HCT116 (cell line): ENCODE data around the gene NCR3LG1. TPM values are rescaled to one million over a fixed set of nuclear protein-coding genes. Genes with fewer than 3 reads are reported as not detected.

Experiments used
- ATAC-seq: fragments of 200-7000 bp; cut with Tn5 transposase; 2 replicates; pipeline ENCODE4 v1.9.1; 2020; ENCODE audit warnings: mild to moderate bottlenecking, moderate library complexity
- BruUV-seq: library from RNA; stranded (reverse); fragments of 400-500 nt; replicated peaks from 2 replicates; lab custom pipeline; 2021; lab: Mats Ljungman, UMichigan
- CTCF ChIA-PET: fragments of 300-600 bp; sonication (Branson Sonifier 250); formaldehyde crosslinking; loops from one replicate; lab custom pipeline; 2021; ENCODE audit warnings: antibody characterized with exemption; lab: Charles Lee
- POLR2A ChIA-PET: fragments of 300-600, 350-600 bp; sonication (Branson Sonifier 250); formaldehyde crosslinking; loops from one replicate; lab custom pipeline; 2021; ENCODE audit warnings: antibody characterized with exemption; lab: Charles Lee
- RAD21 ChIA-PET, 2 experiments: fragments of 300-600 bp; sonication (Branson Sonifier 250); formaldehyde crosslinking; loops; one replicate each; lab custom pipeline; 2023; ENCODE audit warnings: low total read pairs in 2 of 2; ENCODE audit not compliant: uncharacterized antibody in 2 of 2, unreplicated experiment in 2 of 2, low non-redundant PET in 1 of 2; lab: Charles Lee
- DNase-seq: peaks from one replicate; pipeline ENCODE4 v3.0.0-alpha.2; 2010; ENCODE audit warnings: low read depth, low spot score
- H2AFZ ChIP-seq: fragments of 200-600 bp; shearing (Covaris generic), sonication (generic); 2 replicates; pipeline ENCODE4 v1.6.1; 2017; ENCODE audit warnings: low read depth, mixed run types, mixed read lengths, antibody characterized with exemption, low read length; ENCODE audit not compliant: poor library complexity, severe bottlenecking
- H3K27ac ChIP-seq: 2 replicates; pipeline ENCODE4 v1.5.1; 2012; ENCODE audit warnings: low read depth, low read length
- H3K27me3 ChIP-seq: fragments of 200-600 bp; sonication (generic); 2 replicates; pipeline ENCODE4 v1.6.1; 2016; ENCODE audit warnings: mixed run types, low read length, mixed read lengths; ENCODE audit not compliant: insufficient read depth
- H3K36me3 ChIP-seq, 2 experiments: fragments of 200-500 bp in 1 of 2; fragments of 200-600 bp in 1 of 2; sonication (Bioruptor generic) in 1 of 2; sonication (generic) in 1 of 2; 2 replicates each; pipeline versions ENCODE4 v1.5.1 to v1.6.1; 2014 to 2016; ENCODE audit warnings: low read length in 2 of 2, inconsistent platforms in 1 of 2, mixed read lengths in 1 of 2, mixed run types in 1 of 2; ENCODE audit not compliant: insufficient read depth in 2 of 2, control insufficient read depth in 1 of 2
- H3K4me1 ChIP-seq, 2 experiments: fragments of 200-600 bp in 1 of 2; sonication (generic) in 1 of 2; 2 replicates each; pipeline versions ENCODE4 v1.5.1 to v1.6.1; 2012 to 2017; ENCODE audit warnings: low read length in 2 of 2, inconsistent platforms in 1 of 2, mild to moderate bottlenecking in 1 of 2, mixed read lengths in 1 of 2, mixed run types in 1 of 2, moderate library complexity in 1 of 2; ENCODE audit not compliant: insufficient read depth in 2 of 2, control insufficient read depth in 1 of 2
- H3K4me2 ChIP-seq: fragments of 200-600 bp; sonication (generic); 2 replicates; pipeline ENCODE4 v1.6.1; 2017; ENCODE audit warnings: mixed run types, low read length, mixed read lengths
- H3K4me3 ChIP-seq, 2 experiments: fragments of 200-600 bp in 1 of 2; sonication (generic) in 1 of 2; replicated peaks in 1 of 2; 2 replicates each; pipeline ENCODE4 v1.5.1; 2011 to 2016; ENCODE audit warnings: low read length in 2 of 2, control low read depth in 1 of 2, low read depth in 1 of 2, mild to moderate bottlenecking in 1 of 2, mixed read lengths in 1 of 2, mixed run types in 1 of 2
- H3K79me2 ChIP-seq: fragments of 200-600 bp; sonication (generic); 2 replicates; pipeline ENCODE4 v1.6.1; 2017; ENCODE audit warnings: mild to moderate bottlenecking, mixed run types, low read length, moderate library complexity, mixed read lengths; ENCODE audit not compliant: insufficient read depth
- H3K9ac ChIP-seq: fragments of 200-600 bp; sonication (generic); 2 replicates; pipeline ENCODE4 v1.6.1; 2016; ENCODE audit warnings: low read length, mixed read lengths
- H3K9me2 ChIP-seq: fragments of 200-600 bp; sonication (generic), shearing (Covaris generic); 2 replicates; pipeline ENCODE4 v1.6.1; 2017; ENCODE audit warnings: mixed run types, mild to moderate bottlenecking, moderate library complexity; ENCODE audit not compliant: insufficient read depth
- H3K9me3 ChIP-seq, 2 experiments: fragments of 200-500 bp in 1 of 2; fragments of 200-600 bp in 1 of 2; sonication (Bioruptor generic) in 1 of 2; sonication (generic) in 1 of 2; 2 replicates each; pipeline ENCODE4 v1.6.1; 2014 to 2017; ENCODE audit warnings: low read length in 2 of 2, mixed read lengths in 2 of 2, inconsistent platforms in 1 of 2, low read depth in 1 of 2, mild to moderate bottlenecking in 1 of 2, mixed run types in 1 of 2, moderate library complexity in 1 of 2; ENCODE audit not compliant: control insufficient read depth in 1 of 2, insufficient read depth in 1 of 2
- H4K20me1 ChIP-seq: fragments of 200-600 bp; sonication (generic), shearing (Covaris generic); 2 replicates; pipeline ENCODE4 v1.6.1; 2017; ENCODE audit warnings: mixed run types, mild to moderate bottlenecking, moderate library complexity; ENCODE audit not compliant: insufficient read depth
- ATF3 ChIP-seq: IDR thresholded peaks from 2 replicates; pipeline ENCODE4 v1.6.1; 2012
- ELF1 ChIP-seq: IDR thresholded peaks from 2 replicates; pipeline ENCODE4 v1.6.1; 2012; ENCODE audit warnings: low read depth, borderline replicate concordance
- EZH2 ChIP-seq: fragments of 200-600 bp; sonication (generic); IDR thresholded peaks from 2 replicates; pipeline ENCODE4 v1.6.1; 2017; ENCODE audit warnings: antibody characterized with exemption, mixed run types
- EZH2phosphoT487 ChIP-seq: fragments of 200-600 bp; IDR thresholded peaks from 2 replicates; pipeline ENCODE4 v1.6.1; 2018; ENCODE audit warnings: antibody characterized with exemption, borderline replicate concordance
- SIN3A ChIP-seq: IDR thresholded peaks from 2 replicates; pipeline ENCODE4 v1.6.1; 2012; ENCODE audit warnings: low read depth
- ZFX ChIP-seq: fragments of 450-650 bp; IDR thresholded peaks from 2 replicates; pipeline ENCODE4 v1.6.1; 2017
- ZNF274 ChIP-seq: fragments of 200-500 bp; sonication (Bioruptor generic); IDR thresholded peaks from 2 replicates; pipeline ENCODE4 v1.6.1; 2014; ENCODE audit warnings: mild to moderate bottlenecking, low read depth, low read length, inconsistent platforms
- intact Hi-C: fragments of 100-400 bp; cut with micrococcal nuclease; formaldehyde crosslinking; loops from 2 replicates; pipeline ENCODE4 v1.10.0; 2022
- total RNA-seq: library from RNA; stranded (reverse); gene quantifications from one replicate; pipeline ENCODE4 v1.2.1, GENCODE V29; 2021; ENCODE audit not compliant: unreplicated experiment

NCR3LG1 gene
- total RNA-seq, 1 experiment from 2014 or later, result 1.5 TPM

GRCh38 chr11:17350455-17351171 lies 987 bp upstream of the NCR3LG1 start:
- H3K36me3 ChIP-seq, result no peaks in the 10 kb centered on the region
- no peak overlapping the region for H3K4me2 ChIP-seq
- no peak for ATAC-seq
- no peak overlapping the region for H2AFZ ChIP-seq
- intact Hi-C loops, result loop anchor here (10.0 kb wide), 1 partner anchor 116 kb away; no protein-coding TSS in a partner anchor
- H3K9me2 ChIP-seq, result no peaks in the 10 kb centered on the region
- H3K27ac ChIP-seq, result no peak overlapping the region
- H3K4me1 ChIP-seq, result peaks cover 6 to 23% of the 10 kb centered on the region in 2 experiments; a peak in 3 of 4 replicates
- no peaks in the 10 kb centered on the region for H4K20me1 ChIP-seq
- BruUV-seq, result no TSS peak
- H3K9me3 ChIP-seq, result no peaks in the 10 kb centered on the region
- H3K27me3 ChIP-seq, result no peaks in the 10 kb centered on the region
- RAD21 ChIA-PET, result no interaction called here
- POLR2A ChIA-PET, result no interaction called here
- no peak overlapping the region for H3K9ac ChIP-seq
- no peak for DNase-seq
- CTCF ChIA-PET, result no interaction called here
- no peak overlapping the region for H3K4me3 ChIP-seq
- no peaks in the 10 kb centered on the region for H3K79me2 ChIP-seq
- TF ChIP-seq EZH2 (no peak), ELF1 (no peak), ATF3 (no peak), EZH2phosphoT487 (no peak), SIN3A (no peak), ZNF274 (no peak)

GRCh38 chr11:17351172-17351509 lies 459 bp upstream of the NCR3LG1 start:
- Histone ChIP-seq H3K27me3 (no peaks in the 10 kb centered on the region), H3K79me2 (no peaks in the 10 kb centered on the region), H3K9me3 (no peaks in the 10 kb centered on the region), H3K9ac (no peak overlapping the region), H3K27ac (no peak overlapping the region), H3K4me3 (no peak overlapping the region), H2AFZ (no peak overlapping the region), H4K20me1 (no peaks in the 10 kb centered on the region), H3K4me1 (peaks cover 6 to 23% of the 10 kb centered on the region in 2 experiments; a peak in 3 of 4 replicates), H3K9me2 (no peaks in the 10 kb centered on the region)
- no TSS peak for BruUV-seq
- intact Hi-C loops, result loop anchor here (10.0 kb wide), 1 partner anchor 116 kb away; no protein-coding TSS in a partner anchor
- POLR2A ChIA-PET, result no interaction called here
- ATAC-seq (no peak), DNase-seq (no peak)
- CTCF ChIA-PET, result no interaction called here
- TF ChIP-seq ZFX, result no peak
- TF ChIP-seq, all 23 proteins: peak for 0
- no peak overlapping the region for H3K4me2 ChIP-seq
- RAD21 ChIA-PET, result no interaction called here
- no peaks in the 10 kb centered on the region for H3K36me3 ChIP-seq
